GM12878 (cell line): Measurements from ENCODE around the gene DMD.

ENCODE experiments used
- BRCA1 ChIP-seq: IDR thresholded peaks from 2 replicates; pipeline ENCODE4 v1.6.1; 2011; ENCODE audit warnings: low read depth, low read length, improper control_type of control experiment
- EZH2 ChIP-seq: IDR thresholded peaks from 2 replicates; pipeline ENCODE4 v1.6.1; 2012; ENCODE audit warnings: low read depth, mild to moderate bottlenecking, control low read depth, inconsistent platforms, low read length, borderline replicate concordance; ENCODE audit not compliant: control insufficient read depth
- FOS ChIP-seq: IDR thresholded peaks from 3 replicates; pipeline ENCODE4 v1.6.1; 2011; ENCODE audit warnings: borderline replicate concordance; ENCODE audit not compliant: insufficient read length; ENCODE audit errors: extremely low read depth
- POLR2AphosphoS2 ChIP-seq: IDR thresholded peaks from 2 replicates; pipeline ENCODE4 v1.6.1; 2011; ENCODE audit warnings: low read depth, mild to moderate bottlenecking, low read length, improper control_type of control experiment, moderate library complexity
- POLR2AphosphoS5 ChIP-seq: IDR thresholded peaks from 2 replicates; pipeline ENCODE4 v1.6.1; 2011; ENCODE audit warnings: mild to moderate bottlenecking, low read length, inconsistent platforms
- RAD21 ChIP-seq: IDR thresholded peaks from 2 replicates; pipeline ENCODE4 v1.6.1; 2011; ENCODE audit warnings: mild to moderate bottlenecking, low read depth, low read length, moderate library complexity; ENCODE audit not compliant: insufficient read depth
- TAF1 ChIP-seq: IDR thresholded peaks from 2 replicates; pipeline ENCODE4 v1.6.1; 2011; ENCODE audit warnings: mild to moderate bottlenecking, low read depth, low read length, borderline replicate concordance
- ZNF274 ChIP-seq: IDR thresholded peaks from one replicate; pipeline ENCODE4 v1.8.0; 2011; ENCODE audit not compliant: insufficient read length, insufficient read depth
- TF ChIP-seq, protein P1 (sequence below): IDR thresholded peaks from 2 replicates; pipeline ENCODE4 v1.6.1; 2011; ENCODE audit warnings: low read depth, low read length, improper control_type of control experiment, borderline replicate concordance
- TF ChIP-seq, protein P2 (sequence below): IDR thresholded peaks from 2 replicates; pipeline ENCODE4 v1.6.1; 2012; ENCODE audit warnings: mild to moderate bottlenecking, low read depth, low read length

DNA sequence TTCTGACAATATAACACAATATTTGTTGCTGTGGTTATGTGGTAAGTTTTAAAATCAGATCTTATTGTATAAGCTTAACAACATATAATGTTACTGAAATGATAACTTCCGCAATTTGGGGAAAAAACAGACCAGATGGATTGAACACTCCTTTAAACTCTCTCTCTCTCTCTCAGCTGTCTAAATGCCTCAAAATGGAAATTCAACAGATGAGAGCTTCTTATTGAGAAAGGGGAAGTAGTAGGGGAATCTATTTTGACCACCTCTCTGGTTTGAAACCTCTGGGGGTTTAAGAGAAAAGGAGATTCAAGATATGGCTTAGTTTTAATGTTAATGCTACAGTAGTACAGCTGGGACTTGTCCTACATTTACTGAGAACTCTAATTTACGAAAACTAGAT lies 40.3 kb downstream of the DMD start:
- TF ChIP-seq POLR2AphosphoS5, result no peak
- TF ChIP-seq ZNF274, result no peak
- no peak for TF ChIP-seq RAD21
- TF ChIP-seq EZH2, result no peak
- TF ChIP-seq TAF1, result no peak
- TF ChIP-seq FOS, result no peak
- no peak for TF ChIP-seq BRCA1
- TF ChIP-seq, protein P1, sequence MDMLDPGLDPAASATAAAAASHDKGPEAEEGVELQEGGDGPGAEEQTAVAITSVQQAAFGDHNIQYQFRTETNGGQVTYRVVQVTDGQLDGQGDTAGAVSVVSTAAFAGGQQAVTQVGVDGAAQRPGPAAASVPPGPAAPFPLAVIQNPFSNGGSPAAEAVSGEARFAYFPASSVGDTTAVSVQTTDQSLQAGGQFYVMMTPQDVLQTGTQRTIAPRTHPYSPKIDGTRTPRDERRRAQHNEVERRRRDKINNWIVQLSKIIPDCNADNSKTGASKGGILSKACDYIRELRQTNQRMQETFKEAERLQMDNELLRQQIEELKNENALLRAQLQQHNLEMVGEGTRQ, result no peak
- TF ChIP-seq, protein P2, sequence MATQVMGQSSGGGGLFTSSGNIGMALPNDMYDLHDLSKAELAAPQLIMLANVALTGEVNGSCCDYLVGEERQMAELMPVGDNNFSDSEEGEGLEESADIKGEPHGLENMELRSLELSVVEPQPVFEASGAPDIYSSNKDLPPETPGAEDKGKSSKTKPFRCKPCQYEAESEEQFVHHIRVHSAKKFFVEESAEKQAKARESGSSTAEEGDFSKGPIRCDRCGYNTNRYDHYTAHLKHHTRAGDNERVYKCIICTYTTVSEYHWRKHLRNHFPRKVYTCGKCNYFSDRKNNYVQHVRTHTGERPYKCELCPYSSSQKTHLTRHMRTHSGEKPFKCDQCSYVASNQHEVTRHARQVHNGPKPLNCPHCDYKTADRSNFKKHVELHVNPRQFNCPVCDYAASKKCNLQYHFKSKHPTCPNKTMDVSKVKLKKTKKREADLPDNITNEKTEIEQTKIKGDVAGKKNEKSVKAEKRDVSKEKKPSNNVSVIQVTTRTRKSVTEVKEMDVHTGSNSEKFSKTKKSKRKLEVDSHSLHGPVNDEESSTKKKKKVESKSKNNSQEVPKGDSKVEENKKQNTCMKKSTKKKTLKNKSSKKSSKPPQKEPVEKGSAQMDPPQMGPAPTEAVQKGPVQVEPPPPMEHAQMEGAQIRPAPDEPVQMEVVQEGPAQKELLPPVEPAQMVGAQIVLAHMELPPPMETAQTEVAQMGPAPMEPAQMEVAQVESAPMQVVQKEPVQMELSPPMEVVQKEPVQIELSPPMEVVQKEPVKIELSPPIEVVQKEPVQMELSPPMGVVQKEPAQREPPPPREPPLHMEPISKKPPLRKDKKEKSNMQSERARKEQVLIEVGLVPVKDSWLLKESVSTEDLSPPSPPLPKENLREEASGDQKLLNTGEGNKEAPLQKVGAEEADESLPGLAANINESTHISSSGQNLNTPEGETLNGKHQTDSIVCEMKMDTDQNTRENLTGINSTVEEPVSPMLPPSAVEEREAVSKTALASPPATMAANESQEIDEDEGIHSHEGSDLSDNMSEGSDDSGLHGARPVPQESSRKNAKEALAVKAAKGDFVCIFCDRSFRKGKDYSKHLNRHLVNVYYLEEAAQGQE, result no peak
- TF ChIP-seq POLR2AphosphoS2, result no peak
